CD4-positive, alpha-beta memory T cell (primary cell): ENCODE measurements around the gene SBK3. TPM values are rescaled to one million over a fixed set of nuclear protein-coding genes. Genes with fewer than 3 reads are reported as not detected.
"Not testable (repeated sequence)": the region's sequence is repeated elsewhere in the genome, so short reads cannot be mapped to it uniquely, and the experiment has no call there.

ENCODE experiments used
- CTCF ChIA-PET: fragments of 350-600 bp; sonication (Branson Sonifier 250); formaldehyde crosslinking; loops from one replicate; lab custom pipeline; 2021; ENCODE audit warnings: inconsistent platforms; ENCODE audit not compliant: partially characterized antibody; lab: Charles Lee
- POLR2A ChIA-PET: fragments of 350-600 bp; sonication (Branson Sonifier 250); formaldehyde crosslinking; loops from one replicate; lab custom pipeline; 2021; ENCODE audit not compliant: partially characterized antibody; lab: Charles Lee
- DNase-seq, 5 donors: peaks; one replicate each; pipeline versions ENCODE4 v3.0.0 to v3.0.0-alpha.2; 2020 to 2022; ENCODE audit warnings: mixed read lengths in 1 of 5
- H3K27ac ChIP-seq: one replicate; pipeline ENCODE4 v1.7.0; 2013; ENCODE audit warnings: low read depth, low read length
- H3K27me3 ChIP-seq: 2 replicates; pipeline ENCODE4 v1.7.0; 2013; ENCODE audit warnings: mild to moderate bottlenecking, low read length, moderate library complexity; ENCODE audit not compliant: insufficient read depth
- H3K36me3 ChIP-seq: 2 replicates; pipeline ENCODE4 v1.7.0; 2013; ENCODE audit warnings: mild to moderate bottlenecking, low read length, moderate library complexity; ENCODE audit not compliant: insufficient read depth
- H3K4me1 ChIP-seq: 2 replicates; pipeline ENCODE4 v1.7.0; 2013; ENCODE audit warnings: mild to moderate bottlenecking, low read length, moderate library complexity; ENCODE audit not compliant: insufficient read depth
- H3K4me3 ChIP-seq, 2 donors: one replicate each; pipeline ENCODE4 v1.7.0; 2013; ENCODE audit warnings: low read length in 2 of 2, mild to moderate bottlenecking in 1 of 2
- H3K9me3 ChIP-seq, 2 donors: one replicate each; pipeline ENCODE4 v1.7.0; 2013; ENCODE audit warnings: low read length in 2 of 2, control low read depth in 1 of 2; ENCODE audit not compliant: control insufficient read depth in 1 of 2
- H3K27ac Mint-ChIP-seq, 7 donors: one replicate each; pipeline ENCODE4 v1.8.0; 2020 to 2021; ENCODE audit warnings: mixed read lengths in 7 of 7, mild to moderate bottlenecking in 6 of 7, inconsistent platforms in 3 of 7, moderate library complexity in 3 of 7
- H3K27me3 Mint-ChIP-seq, 2 donors: one replicate each; pipeline ENCODE4 v1.8.0; 2020 to 2021; ENCODE audit warnings: mixed read lengths in 2 of 2
- H3K36me3 Mint-ChIP-seq, 2 donors: one replicate each; pipeline ENCODE4 v1.8.0; 2020 to 2021; ENCODE audit warnings: mixed read lengths in 2 of 2, inconsistent platforms in 1 of 2, mild to moderate bottlenecking in 1 of 2
- H3K4me1 Mint-ChIP-seq, 4 donors: one replicate each; pipeline ENCODE4 v1.8.0; 2020 to 2021; ENCODE audit warnings: mixed read lengths in 4 of 4, mild to moderate bottlenecking in 1 of 4
- H3K4me3 Mint-ChIP-seq, 8 donors: one replicate each; pipeline ENCODE4 v1.8.0; 2020 to 2021; ENCODE audit warnings: mixed read lengths in 8 of 8, mild to moderate bottlenecking in 7 of 8, moderate library complexity in 6 of 8, inconsistent platforms in 3 of 8
- H3K9me3 Mint-ChIP-seq, 8 donors: one replicate each; pipeline ENCODE4 v1.8.0; 2020 to 2021; ENCODE audit warnings: mixed read lengths in 8 of 8, mild to moderate bottlenecking in 5 of 8, inconsistent platforms in 3 of 8, moderate library complexity in 1 of 8
- intact Hi-C: fragments of 100-400 bp; cut with micrococcal nuclease; formaldehyde crosslinking; loops from one replicate; pipeline ENCODE4 v1.15.1; 2023
- polyA plus RNA-seq, 2 donors: library from polyadenylated mRNA; unstranded; fragments of 300-500 nt; fragmentation: Illumina TruSeq; gene quantifications; one replicate each; pipeline ENCODE4 v1.2.3, GENCODE V29; 2021
- total RNA-seq, 2 experiments: library from RNA; stranded (reverse); gene quantifications; one replicate each; pipeline ENCODE4 v1.2.3, GENCODE V29; 2021

The SBK3 gene
- total and polyA plus RNA-seq, 4 experiments from 2014 or later: not detected

DNA sequence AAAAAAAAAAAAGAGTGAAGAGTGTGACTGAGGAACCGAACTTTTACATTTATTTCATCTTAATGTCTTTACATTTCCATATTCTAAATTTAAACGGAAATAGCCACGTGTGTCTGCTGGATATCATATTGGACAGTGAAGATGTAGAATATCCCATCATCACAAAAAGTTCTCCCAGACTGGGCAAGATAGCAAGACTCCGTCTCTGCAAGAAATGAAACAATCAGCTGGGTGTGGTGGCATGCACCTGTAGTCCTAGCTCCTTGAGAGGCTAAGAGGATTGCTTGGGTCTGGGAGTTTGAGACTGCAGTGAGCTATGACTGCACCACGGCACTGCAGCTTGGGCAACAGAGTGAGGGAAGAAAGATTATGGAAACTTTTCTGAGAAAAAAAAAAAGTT lies 31.4 kb upstream of the SBK3 start:
- no peaks in the 10 kb centered on the region for H3K36me3 ChIP-seq
- ChIA-PET CTCF (interaction anchor here (1.3 to 1.6 kb wide), 2 partner anchors 29 to 62 kb away, joined by 3 read pairs; partner anchors contain the start of gene ZNF865), POLR2A (interaction anchor here (1.0 kb wide), 1 partner anchor 10 kb away, joined by 3 read pairs; no protein-coding TSS in a partner anchor)
- no peak for DNase-seq
- H3K4me1 ChIP-seq: peaks cover 17% of the 10 kb centered on the region
- Mint-ChIP-seq H3K27ac (peak overlapping the region in 4 of 7 donors; percentile 42 to 71 (median 44)), H3K36me3 (peaks cover 12 to 17% of the 10 kb centered on the region in 2 donors), H3K9me3 (peaks cover 0 to 4% (median 0%) of the 10 kb centered on the region in 8 donors), H3K4me1 (peaks cover 13 to 20% (median 15%) of the 10 kb centered on the region in 4 donors), H3K27me3 (peaks cover 0 to 1% of the 10 kb centered on the region in 2 donors), H3K4me3 (peak overlapping the region in 7 of 8 donors; percentile 18 to 70 (median 57))
- intact Hi-C loops: no loop called here
- no peak overlapping the region for H3K4me3 ChIP-seq
- H3K27me3 ChIP-seq: no peaks in the 10 kb centered on the region
- no peaks in the 10 kb centered on the region for H3K9me3 ChIP-seq
- H3K27ac ChIP-seq: no peak overlapping the region

DNA sequence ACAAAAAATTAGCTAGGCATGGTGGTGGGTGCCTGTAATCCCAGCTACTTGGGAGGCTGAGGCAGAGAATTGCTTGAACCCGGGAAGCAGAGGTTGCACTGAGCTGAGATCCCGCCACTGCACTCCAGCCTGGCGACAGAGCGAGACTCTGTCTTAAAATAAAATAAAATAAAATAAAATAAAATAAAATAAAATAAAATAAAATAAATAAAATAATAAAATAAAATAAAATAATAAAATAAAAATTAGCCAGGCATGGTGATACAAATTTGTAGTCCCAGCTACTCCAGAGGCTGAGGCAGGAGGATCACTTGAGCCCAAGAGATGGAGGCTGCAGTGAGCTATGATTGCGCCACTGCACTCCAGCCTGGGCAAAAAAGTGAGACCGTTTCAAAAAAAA lies 28.6 kb upstream of the SBK3 start:
- peaks cover 5 to 11% of the 10 kb centered on the region in 2 donors for H3K36me3 Mint-ChIP-seq
- H3K4me3 Mint-ChIP-seq, H3K9me3 Mint-ChIP-seq, DNase-seq, intact Hi-C loops, H3K9me3 ChIP-seq, H3K27me3 Mint-ChIP-seq, H3K4me3 ChIP-seq, H3K27ac ChIP-seq, H3K27me3 ChIP-seq, H3K4me1 ChIP-seq, H3K4me1 Mint-ChIP-seq, H3K36me3 ChIP-seq, H3K27ac Mint-ChIP-seq: not testable (repeated sequence)
- ChIA-PET CTCF (interaction anchor here (1.2 to 1.7 kb wide), 3 partner anchors 33 to 433 kb away, joined by 4 read pairs; no protein-coding TSS in a partner anchor), POLR2A (interaction anchor here (1.1 kb wide), 1 partner anchor 26 kb away, joined by 3 read pairs; the partner anchor contains the start of genes FIZ1 and ZNF524)

GRCh38 chr19:55569477-55569876 lies 24.1 kb upstream of the SBK3 start:
- H3K27me3 Mint-ChIP-seq, DNase-seq, POLR2A ChIA-PET, CTCF ChIA-PET, H3K4me3 Mint-ChIP-seq, H3K4me3 ChIP-seq, H3K27ac Mint-ChIP-seq, H3K9me3 ChIP-seq, intact Hi-C loops, H3K36me3 ChIP-seq, H3K4me1 ChIP-seq, H3K27ac ChIP-seq, H3K9me3 Mint-ChIP-seq, H3K27me3 ChIP-seq, H3K4me1 Mint-ChIP-seq, H3K36me3 Mint-ChIP-seq: not testable (repeated sequence)

DNA sequence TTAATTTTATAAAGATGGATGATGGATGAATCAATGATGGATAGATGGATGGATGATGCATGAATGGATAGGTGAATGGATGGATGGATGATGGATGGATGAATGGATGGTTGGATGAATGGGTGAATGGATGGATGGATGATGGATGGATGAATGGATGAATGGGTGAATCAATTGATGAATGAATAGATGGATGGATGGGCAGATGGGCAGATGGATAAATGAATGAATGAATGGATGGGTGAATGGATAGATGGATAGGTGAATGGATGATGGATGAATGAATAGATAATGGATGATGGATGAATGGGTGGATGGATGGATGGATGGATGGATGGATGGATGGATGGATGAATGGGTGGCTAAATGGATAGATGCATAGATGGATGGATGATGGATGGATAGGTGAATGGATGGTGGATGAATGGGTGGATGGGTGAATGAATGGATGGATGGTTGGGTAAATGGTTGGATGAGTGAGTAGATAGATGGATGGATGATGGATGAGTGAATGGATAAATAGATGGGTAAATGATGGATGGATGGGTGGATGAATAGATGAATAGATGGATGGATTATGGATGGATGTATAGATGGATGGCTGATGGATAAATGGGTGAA lies 22.5 kb upstream of the SBK3 start:
- H3K27ac Mint-ChIP-seq: no peak overlapping the region
- Histone ChIP-seq H3K4me3 (no peak overlapping the region), H3K9me3 (no peaks in the 10 kb centered on the region), H3K36me3 (no peaks in the 10 kb centered on the region), H3K27me3 (no peaks in the 10 kb centered on the region), H3K27ac (no peak overlapping the region), H3K4me1 (no peaks in the 10 kb centered on the region)
- no peak overlapping the region for H3K4me3 Mint-ChIP-seq
- no peaks in the 10 kb centered on the region for H3K36me3 Mint-ChIP-seq
- no peaks in the 10 kb centered on the region for H3K4me1 Mint-ChIP-seq
- intact Hi-C loops: no loop called here
- CTCF ChIA-PET: no interaction called here
- no peak for DNase-seq
- POLR2A ChIA-PET: no interaction called here
- H3K9me3 Mint-ChIP-seq: peaks cover 0 to 2% (median 0%) of the 10 kb centered on the region in 8 donors
- peaks cover 9 to 10% of the 10 kb centered on the region in 2 donors for H3K27me3 Mint-ChIP-seq

DNA sequence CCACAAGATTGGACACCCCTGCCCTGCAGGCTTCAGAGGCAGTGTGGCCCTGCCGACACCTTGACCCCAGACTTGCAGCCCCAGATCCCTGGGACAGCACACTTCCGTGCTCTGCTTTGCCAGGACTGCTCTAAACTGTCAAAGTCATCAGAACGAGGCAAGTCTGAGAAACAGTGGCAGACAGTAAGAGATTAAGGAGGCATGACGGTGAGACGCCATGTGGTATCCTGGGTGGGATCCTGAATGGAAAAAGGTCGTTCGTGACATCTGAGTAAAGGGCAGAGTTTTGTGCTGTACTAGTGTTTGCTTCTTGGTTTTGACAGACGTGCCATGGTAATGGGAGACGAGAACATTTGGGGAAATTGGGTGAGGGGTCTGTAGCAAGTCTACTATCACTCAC lies 21.5 kb upstream of the SBK3 start:
- no peaks in the 10 kb centered on the region for H3K36me3 ChIP-seq
- no peaks in the 10 kb centered on the region for H3K36me3 Mint-ChIP-seq
- H3K27me3 Mint-ChIP-seq: peaks cover 9 to 10% of the 10 kb centered on the region in 2 donors
- POLR2A ChIA-PET: interaction anchor here (0.6 kb wide), 1 partner anchor 308 kb away, joined by 3 read pairs; the partner anchor contains the start of gene PPP6R1
- intact Hi-C loops: no loop called here
- H3K9me3 ChIP-seq: no peaks in the 10 kb centered on the region
- H3K4me3 Mint-ChIP-seq: no peak overlapping the region
- no peak overlapping the region for H3K27ac Mint-ChIP-seq
- no peaks in the 10 kb centered on the region for H3K4me1 ChIP-seq
- H3K27ac ChIP-seq: no peak overlapping the region
- no peak overlapping the region for H3K4me3 ChIP-seq
- H3K9me3 Mint-ChIP-seq: peaks cover 0 to 2% (median 0%) of the 10 kb centered on the region in 8 donors
- no peaks in the 10 kb centered on the region for H3K27me3 ChIP-seq
- no peak for DNase-seq
- no peaks in the 10 kb centered on the region for H3K4me1 Mint-ChIP-seq
- CTCF ChIA-PET: no interaction called here

GRCh38 chr19:55563261-55563690 lies 17.9 kb upstream of the SBK3 start:
- no peaks in the 10 kb centered on the region for H3K36me3 ChIP-seq
- H3K9me3 Mint-ChIP-seq: peaks cover 0 to 6% (median 3%) of the 10 kb centered on the region in 8 donors
- no peaks in the 10 kb centered on the region for H3K36me3 Mint-ChIP-seq
- H3K27ac Mint-ChIP-seq: no peak overlapping the region
- H3K27me3 ChIP-seq: no peaks in the 10 kb centered on the region
- H3K27me3 Mint-ChIP-seq: peaks cover 11 to 12% of the 10 kb centered on the region in 2 donors
- ChIA-PET CTCF (no interaction called here), POLR2A (no interaction called here)
- intact Hi-C loops: no loop called here
- no peak overlapping the region for H3K4me3 ChIP-seq
- peaks cover 0 to 1% (median 0%) of the 10 kb centered on the region in 4 donors for H3K4me1 Mint-ChIP-seq
- DNase-seq: no peak
- peak overlapping the region in 1 of 8 donors; percentile 27 for H3K4me3 Mint-ChIP-seq
- no peaks in the 10 kb centered on the region for H3K4me1 ChIP-seq
- no peak overlapping the region for H3K27ac ChIP-seq
- H3K9me3 ChIP-seq: no peaks in the 10 kb centered on the region

DNA sequence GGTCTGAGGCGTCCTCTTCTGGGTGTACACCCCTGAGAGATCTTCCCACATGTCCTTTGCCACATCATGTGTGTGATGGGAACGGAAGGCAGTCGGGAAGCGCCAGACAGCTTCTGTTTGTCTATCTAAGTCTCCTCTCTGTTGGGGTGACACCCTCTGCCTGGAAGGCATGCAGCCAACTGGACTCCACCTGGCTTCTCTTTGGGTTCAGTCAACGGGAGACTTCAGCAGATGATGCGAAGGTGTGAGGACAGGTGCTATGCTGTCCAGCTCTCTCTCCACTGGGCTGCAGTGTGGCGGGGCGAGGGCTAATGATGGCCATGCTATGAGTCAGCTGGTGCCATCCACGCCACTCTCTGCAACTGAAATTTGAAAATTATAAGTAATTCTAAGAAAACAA lies 14.3 kb upstream of the SBK3 start:
- Histone ChIP-seq H3K9me3 (no peaks in the 10 kb centered on the region), H3K27ac (no peak overlapping the region), H3K4me3 (no peak overlapping the region), H3K36me3 (no peaks in the 10 kb centered on the region), H3K4me1 (no peaks in the 10 kb centered on the region), H3K27me3 (no peaks in the 10 kb centered on the region)
- Mint-ChIP-seq H3K4me3 (no peak overlapping the region), H3K9me3 (peaks cover 0 to 5% (median 3%) of the 10 kb centered on the region in 8 donors), H3K4me1 (peaks cover 0 to 1% (median 0%) of the 10 kb centered on the region in 4 donors), H3K27me3 (peaks cover 7 to 9% of the 10 kb centered on the region in 2 donors), H3K36me3 (no peaks in the 10 kb centered on the region), H3K27ac (no peak overlapping the region)
- intact Hi-C loops: no loop called here
- no peak for DNase-seq
- ChIA-PET POLR2A (no interaction called here), CTCF (no interaction called here)
